IMR-90 (cell line): ENCODE results near the gene LRRC52. TPM values are rescaled to one million over a fixed set of nuclear protein-coding genes. Genes with fewer than 3 reads are reported as not detected.

Experiments
- ATAC-seq: fragments of 200-7000 bp; cut with Tn5 transposase; 2 replicates; pipeline ENCODE4 v1.9.1; 2020; ENCODE audit warnings: low read depth, mild to moderate bottlenecking, moderate library complexity
- BruUV-seq: library from RNA; stranded (reverse); fragments of 400-500 nt; replicated peaks from 2 replicates; lab custom pipeline; 2021; lab: Mats Ljungman, UMichigan
- CTCF ChIA-PET: fragments of 300-600 bp; formaldehyde crosslinking; extraction: SDS; loops from one replicate; lab custom pipeline; 2021; ENCODE audit warnings: antibody characterized with exemption; lab: Yijun Ruan, JAX
- POLR2A ChIA-PET: fragments of 300-600 bp; sonication (Branson Sonifier 250); formaldehyde crosslinking; loops from one replicate; lab custom pipeline; 2022; ENCODE audit warnings: antibody characterized with exemption; ENCODE audit not compliant: unreplicated experiment; lab: Charles Lee
- DNase-seq: peaks from one replicate; pipeline ENCODE4 v3.0.0; 2013
- H2AFZ ChIP-seq: replicated peaks from 2 replicates; pipeline ENCODE3; 2013; ENCODE audit warnings: low read length, mild to moderate bottlenecking; ENCODE audit not compliant: poor library complexity
- H2AK5ac ChIP-seq: 2 replicates; pipeline ENCODE4 v1.6.1; 2013; ENCODE audit warnings: low read depth, low read length, inconsistent platforms
- H2AK9ac ChIP-seq: replicated peaks from 2 replicates; pipeline ENCODE3; 2013; ENCODE audit warnings: mild to moderate bottlenecking, low read depth, low read length, moderate library complexity; ENCODE audit not compliant: poor library complexity
- H2BK120ac ChIP-seq: 2 replicates; pipeline ENCODE4 v1.6.1; 2013; ENCODE audit warnings: low read depth, low read length, inconsistent platforms
- H2BK15ac ChIP-seq: 3 replicates; pipeline ENCODE4 v1.6.1; 2013; ENCODE audit warnings: low read depth, low read length, inconsistent platforms
- H2BK20ac ChIP-seq: 2 replicates; pipeline ENCODE4 v1.6.1; 2013; ENCODE audit warnings: low read depth, mild to moderate bottlenecking, inconsistent platforms, low read length, moderate library complexity
- H2BK5ac ChIP-seq: 2 replicates; pipeline ENCODE4 v1.6.1; 2013; ENCODE audit warnings: mild to moderate bottlenecking, low read depth, low read length, inconsistent platforms; ENCODE audit not compliant: poor library complexity, severe bottlenecking
- H3K14ac ChIP-seq: replicated peaks from 2 replicates; pipeline ENCODE4 v1.6.1; 2013; ENCODE audit warnings: low read depth, low read length, inconsistent platforms
- H3K18ac ChIP-seq: 2 replicates; pipeline ENCODE4 v1.6.1; 2013; ENCODE audit warnings: low read depth, low read length, control low read depth
- H3K23ac ChIP-seq: 2 replicates; pipeline ENCODE4 v1.6.1; 2013; ENCODE audit warnings: low read depth, low read length, inconsistent platforms
- H3K27ac ChIP-seq: 2 replicates; pipeline ENCODE4 v1.5.1; 2013; ENCODE audit warnings: mild to moderate bottlenecking, control low read depth, low read length; ENCODE audit not compliant: insufficient read depth
- H3K27me3 ChIP-seq: 2 replicates; pipeline ENCODE4 v1.6.1; 2013; ENCODE audit warnings: low read length; ENCODE audit not compliant: control insufficient read depth, insufficient read depth
- H3K36me3 ChIP-seq: 2 replicates; pipeline ENCODE4 v1.6.1; 2013; ENCODE audit warnings: low read length, mixed read lengths; ENCODE audit not compliant: control insufficient read depth, insufficient read depth
- H3K4ac ChIP-seq: 2 replicates; pipeline ENCODE4 v1.6.1; 2013; ENCODE audit warnings: low read depth, low read length, inconsistent platforms
- H3K4me1 ChIP-seq: 2 replicates; pipeline ENCODE4 v1.6.1; 2013; ENCODE audit warnings: low read length, mixed read lengths; ENCODE audit not compliant: control insufficient read depth, insufficient read depth
- H3K4me2 ChIP-seq: 2 replicates; pipeline ENCODE4 v1.6.1; 2013; ENCODE audit warnings: low read depth, mild to moderate bottlenecking, control low read depth, low read length, moderate library complexity
- H3K4me3 ChIP-seq: 2 replicates; pipeline ENCODE4 v1.5.1; 2013; ENCODE audit warnings: low read depth, mild to moderate bottlenecking, control low read depth, low read length, moderate library complexity; ENCODE audit not compliant: insufficient read depth
- H3K56ac ChIP-seq: 2 replicates; pipeline ENCODE4 v1.6.1; 2013; ENCODE audit warnings: low read length, inconsistent platforms; ENCODE audit not compliant: insufficient read depth; ENCODE audit errors: extremely low read depth
- H3K79me1 ChIP-seq, 2 experiments: 2 replicates each; pipeline ENCODE4 v1.6.1; 2013; ENCODE audit warnings: low read length in 2 of 2, inconsistent platforms in 1 of 2, low read depth in 1 of 2
- H3K9ac ChIP-seq: 2 replicates; pipeline ENCODE4 v1.6.1; 2013; ENCODE audit warnings: low read depth, low read length, control low read depth
- H3K9me1 ChIP-seq: 2 replicates; pipeline ENCODE4 v1.6.1; 2013; ENCODE audit warnings: low read length, inconsistent platforms; ENCODE audit not compliant: insufficient read depth
- H3K9me3 ChIP-seq: 2 replicates; pipeline ENCODE4 v1.6.1; 2013; ENCODE audit warnings: low read length; ENCODE audit not compliant: control insufficient read depth, insufficient read depth
- H4K20me1 ChIP-seq: 2 replicates; pipeline ENCODE4 v1.6.1; 2013; ENCODE audit warnings: low read length, inconsistent platforms; ENCODE audit not compliant: insufficient read depth
- H4K5ac ChIP-seq: 2 replicates; pipeline ENCODE4 v1.6.1; 2013; ENCODE audit warnings: mild to moderate bottlenecking, low read depth, low read length, control low read depth
- H4K8ac ChIP-seq, 2 experiments: 2 replicates each; pipeline ENCODE4 v1.6.1; 2013; ENCODE audit warnings: low read depth in 2 of 2, low read length in 2 of 2, control low read depth in 1 of 2, inconsistent platforms in 1 of 2
- H4K91ac ChIP-seq: 2 replicates; pipeline ENCODE4 v1.6.1; 2013; ENCODE audit warnings: low read depth, low read length, inconsistent platforms; ENCODE audit not compliant: insufficient read depth
- BHLHE40 ChIP-seq: fragments of 150-350 bp; IDR thresholded peaks from 2 replicates; pipeline ENCODE4 v1.6.1; 2016; ENCODE audit warnings: mild to moderate bottlenecking, low read depth, low read length
- CEBPB ChIP-seq: IDR thresholded peaks from 2 replicates; pipeline ENCODE4 v1.6.1; 2012; ENCODE audit warnings: low read depth, low read length, improper control_type of control experiment
- CHD1 ChIP-seq: IDR thresholded peaks from 2 replicates; pipeline ENCODE4 v1.6.1; 2012; ENCODE audit warnings: low read depth, low read length, improper control_type of control experiment
- CTCF ChIP-seq: conservative IDR thresholded peaks from 2 replicates; pipeline ENCODE4 v1.5.1; 2012; ENCODE audit warnings: mild to moderate bottlenecking, low read depth, low read length, improper control_type of control experiment
- FOS ChIP-seq: fragments of 150-350 bp; IDR thresholded peaks from 2 replicates; pipeline ENCODE4 v1.6.1; 2016; ENCODE audit warnings: low read depth, low read length
- MAFK ChIP-seq: IDR thresholded peaks from 2 replicates; pipeline ENCODE4 v1.6.1; 2012; ENCODE audit warnings: low read depth, low read length, improper control_type of control experiment
- MAZ ChIP-seq: IDR thresholded peaks from 2 replicates; pipeline ENCODE4 v1.6.1; 2012; ENCODE audit warnings: low read depth, mild to moderate bottlenecking, low read length, improper control_type of control experiment, moderate library complexity, borderline replicate concordance
- MXI1 ChIP-seq: IDR thresholded peaks from 2 replicates; pipeline ENCODE4 v1.6.1; 2012; ENCODE audit warnings: low read depth, mild to moderate bottlenecking, low read length, moderate library complexity, borderline replicate concordance
- NFE2L2 ChIP-seq: fragments of 150-350 bp; IDR thresholded peaks from 2 replicates; pipeline ENCODE4 v1.6.1; 2016; ENCODE audit warnings: low read depth, mild to moderate bottlenecking, low read length
- POLR2A ChIP-seq: IDR thresholded peaks from 2 replicates; pipeline ENCODE4 v1.6.1; 2012; ENCODE audit warnings: mild to moderate bottlenecking, low read depth, low read length
- RAD21 ChIP-seq: IDR thresholded peaks from 2 replicates; pipeline ENCODE4 v1.6.1; 2012; ENCODE audit warnings: low read length, improper control_type of control experiment
- RCOR1 ChIP-seq: IDR thresholded peaks from 2 replicates; pipeline ENCODE4 v1.6.1; 2012; ENCODE audit warnings: mild to moderate bottlenecking, low read length, improper control_type of control experiment; ENCODE audit not compliant: insufficient replicate concordance
- RFX5 ChIP-seq: IDR thresholded peaks from 2 replicates; pipeline ENCODE4 v1.8.0; 2012; ENCODE audit warnings: low read depth, mild to moderate bottlenecking, low read length, moderate library complexity
- SMC3 ChIP-seq: fragments of 150-350 bp; IDR thresholded peaks from 2 replicates; pipeline ENCODE4 v1.6.1; 2016; ENCODE audit warnings: low read depth, mild to moderate bottlenecking, antibody characterized with exemption, low read length, moderate library complexity
- WGBS, 2 experiments: methylation state at CpG; one replicate each; pipeline versions ENCODE4 v1.1.5 to v1.1.7; 2013; ENCODE audit warnings: missing lambda C conversion rate in 2 of 2; ENCODE audit not compliant: insufficient read length in 1 of 2; ENCODE audit errors: extremely low coverage in 2 of 2; 5-methylcytosine and 5-hydroxymethylcytosine counted together
- dilution Hi-C: fragments of 300-500 bp; cut with HindIII; formaldehyde crosslinking; loops from one replicate; pipeline ENCODE4 v1.14.3; 2018; ENCODE audit warnings: low sequenced_read_pairs; ENCODE audit not compliant: unreplicated experiment
- in situ Hi-C: fragments of 300-500 bp; cut with MboI; formaldehyde crosslinking; loops from 3 replicates; pipeline ENCODE4 v1.14.3; 2019; ENCODE audit warnings: low sequenced_read_pairs, inconsistent platforms, mixed read lengths
- intact Hi-C: fragments of 100-400 bp; cut with micrococcal nuclease; formaldehyde crosslinking; loops from 2 replicates; pipeline ENCODE4 v1.10.0; 2022
- polyA plus RNA-seq, 3 experiments: library from polyadenylated mRNA; depleted of rRNA; stranded (reverse); fragments of >200 nt; gene quantifications; 2 replicates each; pipeline ENCODE4 v1.2.3, GENCODE V29; 2012; ENCODE audit warnings: low replicate concordance in 1 of 3
- total RNA-seq: library from RNA; depleted of rRNA; stranded (reverse); fragments of >200 nt; gene quantifications from 2 replicates; pipeline ENCODE4 v1.2.3, GENCODE V29; 2012
- TF ChIP-seq, protein P1 (sequence below): fragments of 150-350 bp; IDR thresholded peaks from 2 replicates; pipeline ENCODE4 v1.6.1; 2016; ENCODE audit warnings: low read depth, mild to moderate bottlenecking, low read length, moderate library complexity, borderline replicate concordance
- TF ChIP-seq, protein P2 (sequence below): fragments of 150-350 bp; IDR thresholded peaks from 2 replicates; pipeline ENCODE4 v1.6.1; 2017; ENCODE audit warnings: mild to moderate bottlenecking, antibody characterized with exemption, low read length, low read depth

The LRRC52 gene
- total and polyA plus RNA-seq, 2 of the 4 experiments (the other 2 are of a cell fraction) = not detected

DNA sequence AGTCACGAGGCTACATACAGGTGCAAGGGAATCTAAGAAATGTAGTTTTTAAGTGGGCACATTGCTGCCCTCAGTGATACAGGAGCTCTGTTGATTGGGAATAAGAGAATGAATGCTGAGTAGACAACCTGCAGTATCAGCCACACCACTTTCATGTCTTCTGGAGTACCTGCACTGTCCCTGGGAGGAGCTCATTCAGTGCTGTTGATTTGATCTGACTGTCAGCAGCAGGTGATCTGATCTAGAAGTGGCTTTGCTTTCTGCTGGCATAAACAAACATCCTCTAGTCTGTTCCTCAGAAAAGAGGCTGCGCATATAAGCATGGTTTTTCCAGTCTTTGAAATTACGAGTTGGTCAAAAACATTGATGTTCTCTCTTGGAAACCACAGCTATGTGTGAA lies 35.5 kb upstream of the LRRC52 start:
- Histone ChIP-seq H3K36me3 (no peaks in the 10 kb centered on the region), H3K56ac (no peak overlapping the region), H3K4ac (no peak overlapping the region), H3K18ac (no peak overlapping the region), H2BK20ac (no peak overlapping the region), H3K4me2 (no peak overlapping the region), H4K8ac (no peak overlapping the region), H4K5ac (no peak overlapping the region), H2AK9ac (no peak overlapping the region), H3K14ac (no peak overlapping the region), H4K20me1 (no peaks in the 10 kb centered on the region), H3K27me3 (no peaks in the 10 kb centered on the region), H3K4me3 (no peak overlapping the region), H2AK5ac (no peak overlapping the region), H3K27ac (no peak overlapping the region), H3K23ac (no peak overlapping the region), H3K9me3 (no peaks in the 10 kb centered on the region), H2BK120ac (no peak overlapping the region), H3K79me1 (no peaks in the 10 kb centered on the region), H4K91ac (no peak overlapping the region), H2BK15ac (no peak overlapping the region), H3K4me1 (no peaks in the 10 kb centered on the region), H3K9me1 (no peaks in the 10 kb centered on the region), H2BK5ac (no peak overlapping the region), H3K9ac (no peak overlapping the region), H2AFZ (no peak overlapping the region)
- intact Hi-C loops (no loop called here), in situ Hi-C loops (no loop called here), dilution Hi-C loops (no loop called here)
- CTCF ChIA-PET = no interaction called here
- whole genome bisulfite sequencing, 2 experiments = no CpG with 5 or more reads among the region's 3 CpGs
- TF ChIP-seq FOS (no peak), RCOR1 (no peak), MXI1 (no peak), RFX5 (no peak), MAFK (no peak), BHLHE40 (no peak), CTCF (no peak), MAZ (no peak), SMC3 (no peak), RAD21 (no peak), POLR2A (no peak), CEBPB (no peak), CHD1 (no peak), NFE2L2 (no peak)
- TF ChIP-seq, protein P1, sequence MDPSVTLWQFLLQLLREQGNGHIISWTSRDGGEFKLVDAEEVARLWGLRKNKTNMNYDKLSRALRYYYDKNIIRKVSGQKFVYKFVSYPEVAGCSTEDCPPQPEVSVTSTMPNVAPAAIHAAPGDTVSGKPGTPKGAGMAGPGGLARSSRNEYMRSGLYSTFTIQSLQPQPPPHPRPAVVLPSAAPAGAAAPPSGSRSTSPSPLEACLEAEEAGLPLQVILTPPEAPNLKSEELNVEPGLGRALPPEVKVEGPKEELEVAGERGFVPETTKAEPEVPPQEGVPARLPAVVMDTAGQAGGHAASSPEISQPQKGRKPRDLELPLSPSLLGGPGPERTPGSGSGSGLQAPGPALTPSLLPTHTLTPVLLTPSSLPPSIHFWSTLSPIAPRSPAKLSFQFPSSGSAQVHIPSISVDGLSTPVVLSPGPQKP = no peak
- TF ChIP-seq, protein P2, sequence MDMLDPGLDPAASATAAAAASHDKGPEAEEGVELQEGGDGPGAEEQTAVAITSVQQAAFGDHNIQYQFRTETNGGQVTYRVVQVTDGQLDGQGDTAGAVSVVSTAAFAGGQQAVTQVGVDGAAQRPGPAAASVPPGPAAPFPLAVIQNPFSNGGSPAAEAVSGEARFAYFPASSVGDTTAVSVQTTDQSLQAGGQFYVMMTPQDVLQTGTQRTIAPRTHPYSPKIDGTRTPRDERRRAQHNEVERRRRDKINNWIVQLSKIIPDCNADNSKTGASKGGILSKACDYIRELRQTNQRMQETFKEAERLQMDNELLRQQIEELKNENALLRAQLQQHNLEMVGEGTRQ = no peak
- POLR2A ChIA-PET = no interaction called here
- DNase-seq = no peak
- no peak for ATAC-seq
- BruUV-seq = no TSS peak
